HL-60 (cell line): ENCODE results near the gene ZBTB12.

Experiments used
- DNase-seq, 2 experiments: peaks; one replicate each; pipeline ENCODE4 v3.0.0-alpha.2; 2010 to 2020; ENCODE audit warnings: low read depth in 1 of 2, low spot score in 1 of 2
- H3K27ac ChIP-seq: fragments of 250-450 bp; sonication (Bioruptor Pico); replicated peaks from 2 replicates; pipeline ENCODE4 v1.5.1; 2020; ENCODE audit warnings: mild to moderate bottlenecking, moderate library complexity
- H3K27me3 ChIP-seq: fragments of 250-450 bp; sonication (Bioruptor Pico); 2 replicates; pipeline ENCODE4 v1.5.1; 2021; ENCODE audit warnings: mild to moderate bottlenecking, moderate library complexity; ENCODE audit not compliant: insufficient read depth, poor library complexity, severe bottlenecking
- H3K4me3 ChIP-seq: replicated peaks from 2 replicates; pipeline ENCODE4 v1.5.1; 2011; ENCODE audit warnings: mild to moderate bottlenecking, control low read depth, low read length; ENCODE audit not compliant: insufficient read depth
- GABPA ChIP-seq: IDR thresholded peaks from 2 replicates; pipeline ENCODE4 v1.6.1; 2012; ENCODE audit warnings: low read depth
- POLR2AphosphoS5 ChIP-seq: IDR thresholded peaks from 2 replicates; pipeline ENCODE4 v1.6.1; 2012; ENCODE audit warnings: low read depth
- REST ChIP-seq: IDR thresholded peaks from 2 replicates; pipeline ENCODE4 v1.6.1; 2012; ENCODE audit warnings: low read depth; ENCODE audit not compliant: insufficient replicate concordance
- SPI1 ChIP-seq: IDR thresholded peaks from 2 replicates; pipeline ENCODE4 v1.6.1; 2012; ENCODE audit warnings: low read depth, mild to moderate bottlenecking, borderline replicate concordance
- TF ChIP-seq, protein P1 (sequence below): IDR thresholded peaks from one replicate; pipeline ENCODE4 v1.5.1; 2011; ENCODE audit warnings: low read length, control low read depth, inconsistent platforms; ENCODE audit not compliant: insufficient read depth

The ZBTB12 gene

DNA sequence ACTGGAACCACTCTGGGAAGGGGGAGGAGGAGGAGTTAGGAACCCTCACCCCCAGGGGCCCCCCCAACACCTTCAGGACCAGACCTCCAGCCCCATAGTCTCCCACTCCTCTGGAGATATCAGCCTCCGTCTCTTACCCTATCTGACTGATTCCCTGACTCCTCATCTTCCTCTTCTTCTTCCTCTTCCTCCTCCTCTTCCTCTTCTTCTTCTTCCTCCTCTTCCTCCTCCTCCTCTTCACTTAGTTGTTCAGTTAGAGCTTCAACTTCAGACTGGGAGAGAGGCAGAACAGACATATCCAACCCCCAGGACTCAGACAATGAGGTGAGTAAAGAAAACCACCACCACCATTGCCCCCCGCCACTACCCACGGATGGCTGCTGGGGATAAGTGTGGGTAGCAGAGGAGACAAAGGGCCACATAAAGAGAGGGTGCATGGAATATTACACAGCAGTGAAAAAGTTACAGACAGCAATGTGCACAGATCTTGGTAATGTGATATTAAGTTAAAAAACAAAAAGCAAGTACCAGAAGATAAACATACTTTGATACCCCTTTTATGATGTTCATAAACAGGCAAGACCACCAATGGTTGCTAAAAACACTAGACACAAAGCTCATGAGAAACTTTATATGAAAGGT is 12.4 kb downstream of the ZBTB12 start:
- TF ChIP-seq GABPA = no peak
- TF ChIP-seq POLR2AphosphoS5 = no peak
- TF ChIP-seq, protein P1, sequence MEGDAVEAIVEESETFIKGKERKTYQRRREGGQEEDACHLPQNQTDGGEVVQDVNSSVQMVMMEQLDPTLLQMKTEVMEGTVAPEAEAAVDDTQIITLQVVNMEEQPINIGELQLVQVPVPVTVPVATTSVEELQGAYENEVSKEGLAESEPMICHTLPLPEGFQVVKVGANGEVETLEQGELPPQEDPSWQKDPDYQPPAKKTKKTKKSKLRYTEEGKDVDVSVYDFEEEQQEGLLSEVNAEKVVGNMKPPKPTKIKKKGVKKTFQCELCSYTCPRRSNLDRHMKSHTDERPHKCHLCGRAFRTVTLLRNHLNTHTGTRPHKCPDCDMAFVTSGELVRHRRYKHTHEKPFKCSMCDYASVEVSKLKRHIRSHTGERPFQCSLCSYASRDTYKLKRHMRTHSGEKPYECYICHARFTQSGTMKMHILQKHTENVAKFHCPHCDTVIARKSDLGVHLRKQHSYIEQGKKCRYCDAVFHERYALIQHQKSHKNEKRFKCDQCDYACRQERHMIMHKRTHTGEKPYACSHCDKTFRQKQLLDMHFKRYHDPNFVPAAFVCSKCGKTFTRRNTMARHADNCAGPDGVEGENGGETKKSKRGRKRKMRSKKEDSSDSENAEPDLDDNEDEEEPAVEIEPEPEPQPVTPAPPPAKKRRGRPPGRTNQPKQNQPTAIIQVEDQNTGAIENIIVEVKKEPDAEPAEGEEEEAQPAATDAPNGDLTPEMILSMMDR = no peak
- no peak for TF ChIP-seq REST
- no peak for TF ChIP-seq SPI1
- H3K27me3 ChIP-seq = no peaks in the 10 kb centered on the region
- no peak for DNase-seq
- H3K4me3 ChIP-seq = no peak overlapping the region
- no peak overlapping the region for H3K27ac ChIP-seq

- Histone ChIP-seq H3K4me3 (no peak overlapping the region), H3K27ac (no peak overlapping the region), H3K27me3 (no peaks in the 10 kb centered on the region)
- TF ChIP-seq, protein P1 = peak; percentile 63
- TF ChIP-seq GABPA = no peak
- peak in 1 of 2 experiments; percentile 28 for DNase-seq
Observed at GRCh38 chr6:31888276-31889258, 13.3 kb downstream of the ZBTB12 start.

- no peak overlapping the region for H3K27ac ChIP-seq
Observed at GRCh38 chr6:31887173-31888007, 14.5 kb downstream of the ZBTB12 start.

More at GRCh38 chr6:31887173-31888007, 14.5 kb downstream of the ZBTB12 start:
- no peak for DNase-seq
- TF ChIP-seq GABPA = no peak
- TF ChIP-seq SPI1 = no peak
- TF ChIP-seq, protein P1 = no peak
- TF ChIP-seq POLR2AphosphoS5 = no peak
- no peak for TF ChIP-seq REST
- H3K4me3 ChIP-seq = no peak overlapping the region
- no peaks in the 10 kb centered on the region for H3K27me3 ChIP-seq
